ENCODE results near the gene ENPP6. TPM values are rescaled to one million over a fixed set of nuclear protein-coding genes. Genes with fewer than 3 reads are reported as not detected.

Gene ENPP6
- total and polyA plus RNA-seq, 8 donors, result 0.05 to 1.5 (median 0.24) TPM; not detected in 3

DNA sequence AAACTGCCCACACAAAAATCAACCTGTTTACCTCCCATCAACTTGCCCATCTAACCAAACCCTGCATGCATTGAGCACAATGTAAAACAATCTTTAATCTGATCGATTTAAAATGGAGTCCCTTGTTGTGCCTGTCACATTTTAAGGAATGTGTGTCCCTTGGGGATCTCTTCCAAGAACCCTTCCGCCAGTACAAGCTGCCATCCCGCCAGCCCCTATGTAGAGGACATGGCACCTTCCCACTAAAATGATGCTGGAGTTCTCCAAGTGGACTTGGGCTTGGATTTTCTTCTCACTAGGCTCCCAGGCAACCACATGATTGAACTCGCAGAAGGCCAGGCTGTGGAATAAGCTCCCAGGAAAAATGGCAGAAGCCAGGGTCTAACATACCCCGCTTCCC lies 45.8 kb upstream of the ENPP6 start:
- ATAC-seq (no peak), DNase-seq (no peak)
- intact Hi-C loops (cut with DNase I), result loop anchor here in 1 of 3 donors (5.0 kb wide), 1 partner anchor 274 kb away; no protein-coding TSS in a partner anchor

DNA sequence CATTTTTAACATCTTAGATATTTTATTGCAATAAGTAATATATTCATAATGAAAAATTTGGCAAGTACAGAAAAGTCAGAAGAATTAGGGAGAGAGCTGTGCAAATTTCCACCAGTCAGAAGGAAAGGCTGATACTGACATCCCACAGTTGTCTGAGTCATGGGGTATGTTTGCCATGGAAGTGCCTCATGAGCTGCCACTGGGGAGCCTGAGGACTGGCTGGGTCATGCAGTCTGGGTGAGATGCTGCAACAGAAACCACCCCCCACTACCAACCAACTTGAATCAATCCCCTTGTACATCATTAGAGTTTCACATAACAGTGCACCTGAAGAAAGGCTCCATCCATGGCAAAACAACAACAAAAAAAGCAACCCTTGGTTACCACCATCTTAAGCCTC lies 45.2 kb upstream of the ENPP6 start:
- Histone ChIP-seq H3K27me3 (no peaks in the 10 kb centered on the region), H3K27ac (no peak overlapping the region), H3K9me3 (no peaks in the 10 kb centered on the region), H3K36me3 (no peaks in the 10 kb centered on the region), H3K4me1 (no peaks in the 10 kb centered on the region), H3K4me3 (no peak overlapping the region)
- intact Hi-C loops (cut with DNase I), result loop anchor here in 1 of 3 donors (5.0 kb wide), 1 partner anchor 274 kb away; no protein-coding TSS in a partner anchor
- FAIRE-seq, result no peak
- no peak for DNase-seq
- TF ChIP-seq, protein P1, sequence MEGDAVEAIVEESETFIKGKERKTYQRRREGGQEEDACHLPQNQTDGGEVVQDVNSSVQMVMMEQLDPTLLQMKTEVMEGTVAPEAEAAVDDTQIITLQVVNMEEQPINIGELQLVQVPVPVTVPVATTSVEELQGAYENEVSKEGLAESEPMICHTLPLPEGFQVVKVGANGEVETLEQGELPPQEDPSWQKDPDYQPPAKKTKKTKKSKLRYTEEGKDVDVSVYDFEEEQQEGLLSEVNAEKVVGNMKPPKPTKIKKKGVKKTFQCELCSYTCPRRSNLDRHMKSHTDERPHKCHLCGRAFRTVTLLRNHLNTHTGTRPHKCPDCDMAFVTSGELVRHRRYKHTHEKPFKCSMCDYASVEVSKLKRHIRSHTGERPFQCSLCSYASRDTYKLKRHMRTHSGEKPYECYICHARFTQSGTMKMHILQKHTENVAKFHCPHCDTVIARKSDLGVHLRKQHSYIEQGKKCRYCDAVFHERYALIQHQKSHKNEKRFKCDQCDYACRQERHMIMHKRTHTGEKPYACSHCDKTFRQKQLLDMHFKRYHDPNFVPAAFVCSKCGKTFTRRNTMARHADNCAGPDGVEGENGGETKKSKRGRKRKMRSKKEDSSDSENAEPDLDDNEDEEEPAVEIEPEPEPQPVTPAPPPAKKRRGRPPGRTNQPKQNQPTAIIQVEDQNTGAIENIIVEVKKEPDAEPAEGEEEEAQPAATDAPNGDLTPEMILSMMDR (IDR thresholded peaks at IDR 0.05), result no peak
- no peak for ATAC-seq

More for the DNA sequence above, 45.8 kb upstream of the ENPP6 start:
- Histone ChIP-seq H3K27me3 (no peaks in the 10 kb centered on the region), H3K4me1 (no peaks in the 10 kb centered on the region), H3K4me3 (no peak overlapping the region), H3K27ac (no peak overlapping the region), H3K9me3 (no peaks in the 10 kb centered on the region), H3K36me3 (no peaks in the 10 kb centered on the region)
- TF ChIP-seq, protein P1 (IDR thresholded peaks at IDR 0.05), result no peak
- WGBS, 2 donors, result 41 to 53% methylated on average over 5 of the region's 5 CpGs
- no peak for FAIRE-seq

DNA sequence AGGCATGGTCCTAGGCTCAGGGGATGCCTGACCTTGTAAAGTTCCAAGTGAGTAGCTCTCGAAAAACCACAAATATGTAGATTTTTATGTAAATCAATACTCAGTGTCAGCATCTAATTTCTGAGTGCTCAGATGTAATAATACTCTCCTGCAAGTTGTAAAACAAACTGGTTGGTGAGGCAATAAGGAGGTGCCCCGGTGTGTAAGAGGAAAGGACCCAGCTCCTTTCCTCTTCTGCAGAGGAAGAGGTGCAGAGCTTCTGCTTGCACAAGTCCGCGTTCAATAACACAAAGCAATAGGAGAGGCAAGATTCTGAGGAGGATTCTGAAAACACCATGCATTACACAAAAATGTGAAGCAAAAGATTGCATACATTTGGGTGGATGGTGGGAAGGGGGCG lies 43.6 kb upstream of the ENPP6 start:
- H3K9me3 ChIP-seq, result no peaks in the 10 kb centered on the region
- intact Hi-C loops (cut with DNase I), result loop anchor here in 1 of 3 donors (5.0 kb wide), 1 partner anchor 276 kb away; no protein-coding TSS in a partner anchor
- no peak overlapping the region for H3K27ac ChIP-seq
- H3K27me3 ChIP-seq, result no peaks in the 10 kb centered on the region
- TF ChIP-seq, protein P1 (IDR thresholded peaks at IDR 0.05), result no peak
- no peaks in the 10 kb centered on the region for H3K4me1 ChIP-seq
- ATAC-seq (no peak), FAIRE-seq (no peak), DNase-seq (no peak)
- WGBS, 2 donors, result 58 to 68% methylated on average over 5 of the region's 5 CpGs
- H3K36me3 ChIP-seq, result no peaks in the 10 kb centered on the region
- H3K4me3 ChIP-seq, result no peak overlapping the region

DNA sequence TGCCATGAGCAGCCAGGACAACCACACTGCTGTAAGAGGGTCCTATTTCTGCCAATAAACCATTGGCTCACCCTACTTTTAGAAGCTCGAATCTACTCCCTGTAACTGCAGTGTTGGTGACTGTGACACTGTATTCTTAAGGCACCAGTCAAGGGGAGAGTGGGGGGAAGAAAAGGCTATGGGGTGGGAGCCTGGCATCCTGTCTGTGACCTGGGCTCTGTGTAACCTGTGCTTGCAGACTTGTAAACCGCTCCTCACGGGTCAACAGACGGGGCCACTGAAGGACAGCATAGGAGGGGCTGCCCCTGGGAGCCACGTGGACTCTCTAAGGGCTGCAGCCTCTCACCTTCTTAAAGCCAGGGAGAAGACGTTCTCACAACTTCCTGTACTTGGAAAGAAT lies 42.2 kb upstream of the ENPP6 start:
- WGBS, 2 donors, result 34 to 37% methylated on average over 6 of the region's 6 CpGs
- no peaks in the 10 kb centered on the region for H3K27me3 ChIP-seq
- H3K27ac ChIP-seq, result no peak overlapping the region
- intact Hi-C loops (cut with DNase I), result loop anchor here in 1 of 3 donors (5.0 kb wide), 1 partner anchor 277 kb away; no protein-coding TSS in a partner anchor
- no peaks in the 10 kb centered on the region for H3K36me3 ChIP-seq
- TF ChIP-seq, protein P1 (IDR thresholded peaks at IDR 0.05), result no peak
- no peak for FAIRE-seq
- no peak for DNase-seq
- H3K4me3 ChIP-seq, result no peak overlapping the region
- H3K4me1 ChIP-seq, result no peaks in the 10 kb centered on the region
- no peaks in the 10 kb centered on the region for H3K9me3 ChIP-seq
- no peak for ATAC-seq

DNA sequence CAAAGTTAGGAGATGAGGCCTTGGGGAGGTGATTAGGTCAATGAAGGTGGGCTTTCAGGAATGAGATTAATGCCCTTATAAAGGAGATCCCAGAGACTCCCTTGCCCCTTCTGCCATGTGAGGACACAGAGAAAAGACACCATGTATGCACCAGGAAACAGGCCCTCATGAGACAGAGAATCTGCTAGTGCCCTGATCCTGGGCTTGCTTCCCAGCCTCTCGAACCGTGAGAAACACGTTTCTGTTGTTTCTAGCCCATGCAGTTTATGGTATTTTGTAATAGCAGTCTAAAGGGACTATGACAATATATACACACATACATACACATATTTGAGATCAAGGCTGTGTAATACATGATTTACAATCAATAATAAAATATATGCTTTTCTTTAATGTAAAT lies 41.4 kb upstream of the ENPP6 start:
- Histone ChIP-seq H3K4me1 (no peaks in the 10 kb centered on the region), H3K4me3 (no peak overlapping the region), H3K27ac (no peak overlapping the region), H3K27me3 (no peaks in the 10 kb centered on the region), H3K9me3 (no peaks in the 10 kb centered on the region), H3K36me3 (no peaks in the 10 kb centered on the region)
- TF ChIP-seq, protein P1 (IDR thresholded peaks at IDR 0.05), result no peak
- FAIRE-seq (no peak), DNase-seq (no peak), ATAC-seq (no peak)
- intact Hi-C loops (cut with DNase I), result no loop called here
- 63 to 72% methylated on average over 3 of the region's 3 CpGs for WGBS, 2 donors
